C4-2B (cell line): ENCODE data around the gene TMPRSS9.

Source experiments
- ZFX ChIP-seq: fragments of 450-650 bp; IDR thresholded peaks from 2 replicates; pipeline ENCODE4 v1.6.1; 2017
- TF ChIP-seq, protein P1 (sequence below): fragments of 450-650 bp; conservative IDR thresholded peaks from 2 replicates; pipeline ENCODE4 v1.5.1; 2017; ENCODE audit warnings: mild to moderate bottlenecking

DNA sequence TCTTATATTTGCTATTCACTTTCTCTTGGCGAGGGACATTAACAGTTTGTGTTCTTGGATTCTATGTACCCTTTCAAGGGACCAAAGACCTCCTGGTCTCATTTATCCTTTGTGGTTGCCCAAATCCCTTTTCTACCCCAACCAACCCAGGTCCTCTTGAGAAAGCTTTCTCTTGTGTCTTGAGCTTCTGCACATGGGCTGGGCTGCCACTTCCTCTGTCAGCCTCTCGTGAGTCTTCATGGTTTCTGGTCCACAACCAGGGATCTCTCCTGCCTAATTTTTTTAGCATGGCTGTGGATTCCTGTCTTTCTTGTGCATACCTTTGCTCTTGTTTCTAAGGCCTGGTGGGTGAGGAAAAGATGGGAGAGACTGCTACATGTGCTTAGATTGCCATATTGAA, 52.4 kb downstream of the TMPRSS9 start:
- TF ChIP-seq, protein P1, sequence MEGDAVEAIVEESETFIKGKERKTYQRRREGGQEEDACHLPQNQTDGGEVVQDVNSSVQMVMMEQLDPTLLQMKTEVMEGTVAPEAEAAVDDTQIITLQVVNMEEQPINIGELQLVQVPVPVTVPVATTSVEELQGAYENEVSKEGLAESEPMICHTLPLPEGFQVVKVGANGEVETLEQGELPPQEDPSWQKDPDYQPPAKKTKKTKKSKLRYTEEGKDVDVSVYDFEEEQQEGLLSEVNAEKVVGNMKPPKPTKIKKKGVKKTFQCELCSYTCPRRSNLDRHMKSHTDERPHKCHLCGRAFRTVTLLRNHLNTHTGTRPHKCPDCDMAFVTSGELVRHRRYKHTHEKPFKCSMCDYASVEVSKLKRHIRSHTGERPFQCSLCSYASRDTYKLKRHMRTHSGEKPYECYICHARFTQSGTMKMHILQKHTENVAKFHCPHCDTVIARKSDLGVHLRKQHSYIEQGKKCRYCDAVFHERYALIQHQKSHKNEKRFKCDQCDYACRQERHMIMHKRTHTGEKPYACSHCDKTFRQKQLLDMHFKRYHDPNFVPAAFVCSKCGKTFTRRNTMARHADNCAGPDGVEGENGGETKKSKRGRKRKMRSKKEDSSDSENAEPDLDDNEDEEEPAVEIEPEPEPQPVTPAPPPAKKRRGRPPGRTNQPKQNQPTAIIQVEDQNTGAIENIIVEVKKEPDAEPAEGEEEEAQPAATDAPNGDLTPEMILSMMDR: no peak
- TF ChIP-seq ZFX: no peak
